MM.1S (cell line): ENCODE measurements around the gene DMRTA2.

Experiments
- EZH2 ChIP-seq: fragments of 300-600 bp; sonication (generic); optimal IDR thresholded peaks from 2 replicates; pipeline ENCODE3; 2017; ENCODE audit warnings: low read depth, mild to moderate bottlenecking, antibody characterized with exemption, low read length, mixed read lengths
- TF ChIP-seq, protein P1 (sequence below): fragments of 300-600 bp; sonication (generic); IDR thresholded peaks from 2 replicates; pipeline ENCODE4 v1.5.1; 2016; ENCODE audit warnings: antibody characterized with exemption, low read length, mixed read lengths

GRCh38 chr1:50424045-50424883 lies 1.0 kb upstream of the DMRTA2 start:
- TF ChIP-seq, protein P1, sequence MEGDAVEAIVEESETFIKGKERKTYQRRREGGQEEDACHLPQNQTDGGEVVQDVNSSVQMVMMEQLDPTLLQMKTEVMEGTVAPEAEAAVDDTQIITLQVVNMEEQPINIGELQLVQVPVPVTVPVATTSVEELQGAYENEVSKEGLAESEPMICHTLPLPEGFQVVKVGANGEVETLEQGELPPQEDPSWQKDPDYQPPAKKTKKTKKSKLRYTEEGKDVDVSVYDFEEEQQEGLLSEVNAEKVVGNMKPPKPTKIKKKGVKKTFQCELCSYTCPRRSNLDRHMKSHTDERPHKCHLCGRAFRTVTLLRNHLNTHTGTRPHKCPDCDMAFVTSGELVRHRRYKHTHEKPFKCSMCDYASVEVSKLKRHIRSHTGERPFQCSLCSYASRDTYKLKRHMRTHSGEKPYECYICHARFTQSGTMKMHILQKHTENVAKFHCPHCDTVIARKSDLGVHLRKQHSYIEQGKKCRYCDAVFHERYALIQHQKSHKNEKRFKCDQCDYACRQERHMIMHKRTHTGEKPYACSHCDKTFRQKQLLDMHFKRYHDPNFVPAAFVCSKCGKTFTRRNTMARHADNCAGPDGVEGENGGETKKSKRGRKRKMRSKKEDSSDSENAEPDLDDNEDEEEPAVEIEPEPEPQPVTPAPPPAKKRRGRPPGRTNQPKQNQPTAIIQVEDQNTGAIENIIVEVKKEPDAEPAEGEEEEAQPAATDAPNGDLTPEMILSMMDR: no peak
- TF ChIP-seq EZH2: no peak
